ENCODE measurements around the gene NUP42.

Gene NUP42

DNA sequence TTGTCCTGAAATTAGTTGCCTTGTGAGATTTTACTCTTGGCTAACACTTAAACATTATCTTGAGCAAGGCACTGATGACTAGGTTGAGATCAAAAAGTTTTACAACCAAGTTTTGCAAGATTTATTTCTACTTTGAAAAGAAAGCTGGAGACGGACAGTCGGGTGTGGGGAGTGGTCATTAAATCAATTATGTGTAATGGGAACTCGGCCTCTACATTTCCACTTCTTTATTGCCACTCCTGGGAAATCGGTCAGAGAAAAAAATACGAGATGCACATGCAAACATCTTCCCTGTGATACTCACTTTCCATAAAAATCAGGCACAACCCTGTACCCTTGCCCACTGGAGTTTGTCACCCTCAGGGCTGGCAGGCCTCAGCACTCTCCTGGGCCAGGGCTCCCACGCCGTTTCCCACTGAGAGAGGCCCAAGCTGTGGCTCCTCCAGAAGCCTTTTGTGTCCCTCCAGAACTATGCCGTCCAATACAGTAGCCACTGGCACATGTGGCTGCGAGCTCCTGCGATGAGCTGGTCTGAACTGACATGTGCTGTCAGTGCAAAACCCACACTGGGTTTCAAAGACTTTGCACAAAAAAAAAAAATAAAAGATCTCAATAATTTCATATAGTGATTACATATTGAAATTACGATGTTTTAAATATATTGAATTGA is 57.3 kb downstream of the NUP42 start:
- Histone ChIP-seq H3K4me3 (replicated peaks; ENCODE audit: insufficient read depth, low read length) (no peak overlapping the region), H3K27ac (replicated peaks) (no peak overlapping the region), H3K27me3 (ENCODE audit: insufficient read depth, poor library complexity, severe bottlenecking) (no peaks in the 10 kb centered on the region)
- TF ChIP-seq POLR2AphosphoS5 (IDR thresholded peaks at IDR 0.05; ENCODE audit: low read depth) = no peak
- TF ChIP-seq, protein P1, sequence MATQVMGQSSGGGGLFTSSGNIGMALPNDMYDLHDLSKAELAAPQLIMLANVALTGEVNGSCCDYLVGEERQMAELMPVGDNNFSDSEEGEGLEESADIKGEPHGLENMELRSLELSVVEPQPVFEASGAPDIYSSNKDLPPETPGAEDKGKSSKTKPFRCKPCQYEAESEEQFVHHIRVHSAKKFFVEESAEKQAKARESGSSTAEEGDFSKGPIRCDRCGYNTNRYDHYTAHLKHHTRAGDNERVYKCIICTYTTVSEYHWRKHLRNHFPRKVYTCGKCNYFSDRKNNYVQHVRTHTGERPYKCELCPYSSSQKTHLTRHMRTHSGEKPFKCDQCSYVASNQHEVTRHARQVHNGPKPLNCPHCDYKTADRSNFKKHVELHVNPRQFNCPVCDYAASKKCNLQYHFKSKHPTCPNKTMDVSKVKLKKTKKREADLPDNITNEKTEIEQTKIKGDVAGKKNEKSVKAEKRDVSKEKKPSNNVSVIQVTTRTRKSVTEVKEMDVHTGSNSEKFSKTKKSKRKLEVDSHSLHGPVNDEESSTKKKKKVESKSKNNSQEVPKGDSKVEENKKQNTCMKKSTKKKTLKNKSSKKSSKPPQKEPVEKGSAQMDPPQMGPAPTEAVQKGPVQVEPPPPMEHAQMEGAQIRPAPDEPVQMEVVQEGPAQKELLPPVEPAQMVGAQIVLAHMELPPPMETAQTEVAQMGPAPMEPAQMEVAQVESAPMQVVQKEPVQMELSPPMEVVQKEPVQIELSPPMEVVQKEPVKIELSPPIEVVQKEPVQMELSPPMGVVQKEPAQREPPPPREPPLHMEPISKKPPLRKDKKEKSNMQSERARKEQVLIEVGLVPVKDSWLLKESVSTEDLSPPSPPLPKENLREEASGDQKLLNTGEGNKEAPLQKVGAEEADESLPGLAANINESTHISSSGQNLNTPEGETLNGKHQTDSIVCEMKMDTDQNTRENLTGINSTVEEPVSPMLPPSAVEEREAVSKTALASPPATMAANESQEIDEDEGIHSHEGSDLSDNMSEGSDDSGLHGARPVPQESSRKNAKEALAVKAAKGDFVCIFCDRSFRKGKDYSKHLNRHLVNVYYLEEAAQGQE (IDR thresholded peaks at IDR 0.05; ENCODE audit: insufficient replicate concordance, low read depth) = no peak
- no peak for TF ChIP-seq SPI1 (IDR thresholded peaks at IDR 0.05; ENCODE audit: borderline replicate concordance, low read depth)
- TF ChIP-seq GABPA (IDR thresholded peaks at IDR 0.05; ENCODE audit: low read depth) = no peak
- TF ChIP-seq, protein P2, sequence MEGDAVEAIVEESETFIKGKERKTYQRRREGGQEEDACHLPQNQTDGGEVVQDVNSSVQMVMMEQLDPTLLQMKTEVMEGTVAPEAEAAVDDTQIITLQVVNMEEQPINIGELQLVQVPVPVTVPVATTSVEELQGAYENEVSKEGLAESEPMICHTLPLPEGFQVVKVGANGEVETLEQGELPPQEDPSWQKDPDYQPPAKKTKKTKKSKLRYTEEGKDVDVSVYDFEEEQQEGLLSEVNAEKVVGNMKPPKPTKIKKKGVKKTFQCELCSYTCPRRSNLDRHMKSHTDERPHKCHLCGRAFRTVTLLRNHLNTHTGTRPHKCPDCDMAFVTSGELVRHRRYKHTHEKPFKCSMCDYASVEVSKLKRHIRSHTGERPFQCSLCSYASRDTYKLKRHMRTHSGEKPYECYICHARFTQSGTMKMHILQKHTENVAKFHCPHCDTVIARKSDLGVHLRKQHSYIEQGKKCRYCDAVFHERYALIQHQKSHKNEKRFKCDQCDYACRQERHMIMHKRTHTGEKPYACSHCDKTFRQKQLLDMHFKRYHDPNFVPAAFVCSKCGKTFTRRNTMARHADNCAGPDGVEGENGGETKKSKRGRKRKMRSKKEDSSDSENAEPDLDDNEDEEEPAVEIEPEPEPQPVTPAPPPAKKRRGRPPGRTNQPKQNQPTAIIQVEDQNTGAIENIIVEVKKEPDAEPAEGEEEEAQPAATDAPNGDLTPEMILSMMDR (IDR thresholded peaks at IDR 0.05; ENCODE audit: insufficient read depth, low read length) = no peak
- no peak for DNase-seq (ENCODE audit: low read depth in 1 of 2, low spot score in 1 of 2)

DNA sequence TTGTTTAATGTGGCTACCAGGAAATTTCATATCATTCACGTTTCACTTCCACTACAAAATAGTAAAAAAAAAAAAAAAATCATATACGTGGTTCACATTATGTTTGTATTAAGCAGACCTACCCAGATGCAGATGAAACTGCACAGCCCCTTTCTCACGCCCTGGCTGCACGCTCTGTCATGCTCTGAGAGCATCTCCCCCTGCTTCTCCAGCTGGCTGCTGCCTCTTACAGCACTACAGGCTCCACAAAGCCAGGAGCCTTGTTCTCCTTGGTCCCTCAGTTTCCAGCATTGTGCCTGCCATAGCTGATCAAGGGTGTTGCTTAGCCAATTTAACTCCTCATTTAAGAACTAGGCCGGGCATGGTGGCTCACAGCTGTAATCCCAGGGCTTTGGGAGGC is 57.9 kb downstream of the NUP42 start:
- Histone ChIP-seq H3K4me3 (replicated peaks; ENCODE audit: insufficient read depth, low read length) (no peak overlapping the region), H3K27ac (replicated peaks) (no peak overlapping the region), H3K27me3 (ENCODE audit: insufficient read depth, poor library complexity, severe bottlenecking) (no peaks in the 10 kb centered on the region)
- no peak for TF ChIP-seq POLR2AphosphoS5 (IDR thresholded peaks at IDR 0.05; ENCODE audit: low read depth)
- TF ChIP-seq GABPA (IDR thresholded peaks at IDR 0.05; ENCODE audit: low read depth) = no peak
- TF ChIP-seq, protein P1 (IDR thresholded peaks at IDR 0.05; ENCODE audit: insufficient replicate concordance, low read depth) = no peak
- TF ChIP-seq, protein P2 (IDR thresholded peaks at IDR 0.05; ENCODE audit: insufficient read depth, low read length) = no peak
- no peak for TF ChIP-seq SPI1 (IDR thresholded peaks at IDR 0.05; ENCODE audit: borderline replicate concordance, low read depth)
- DNase-seq (ENCODE audit: low read depth in 1 of 2, low spot score in 1 of 2) = no peak

DNA sequence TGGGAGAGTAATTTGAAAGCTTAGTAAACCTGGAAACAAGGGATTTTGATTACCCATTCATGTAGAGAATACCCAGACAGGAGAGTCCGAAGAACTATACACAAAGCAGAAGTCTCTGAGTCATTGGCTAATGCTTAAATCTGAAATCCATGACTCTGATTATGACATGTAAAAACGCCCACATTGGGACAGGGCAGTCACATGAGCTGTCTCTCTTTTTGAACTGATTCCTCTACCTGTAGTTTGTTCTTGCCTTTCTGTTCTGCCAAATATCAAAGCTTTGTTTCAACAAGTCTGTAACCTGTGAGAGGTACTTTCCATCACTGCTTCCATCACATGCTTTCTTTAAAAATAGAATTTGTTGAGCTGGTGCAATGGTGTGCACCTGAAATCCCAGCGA is 60.5 kb downstream of the NUP42 start:
- TF ChIP-seq, protein P1 (IDR thresholded peaks at IDR 0.05; ENCODE audit: insufficient replicate concordance, low read depth) = no peak
- TF ChIP-seq POLR2AphosphoS5 (IDR thresholded peaks at IDR 0.05; ENCODE audit: low read depth) = no peak
- no peak for TF ChIP-seq SPI1 (IDR thresholded peaks at IDR 0.05; ENCODE audit: borderline replicate concordance, low read depth)
- TF ChIP-seq, protein P2 (IDR thresholded peaks at IDR 0.05; ENCODE audit: insufficient read depth, low read length) = no peak
- no peak for TF ChIP-seq GABPA (IDR thresholded peaks at IDR 0.05; ENCODE audit: low read depth)
- DNase-seq (ENCODE audit: low read depth in 1 of 2, low spot score in 1 of 2) = peak in 1 of 2 experiments; percentile 37
- Histone ChIP-seq H3K27ac (replicated peaks) (no peak overlapping the region), H3K27me3 (ENCODE audit: insufficient read depth, poor library complexity, severe bottlenecking) (no peaks in the 10 kb centered on the region), H3K4me3 (replicated peaks; ENCODE audit: insufficient read depth, low read length) (no peak overlapping the region)
